Left renal cortex interstitium (tissue), 4 donors: Measurements from ENCODE around the gene RUNDC1. TPM values are rescaled to one million over a fixed set of nuclear protein-coding genes. Genes with fewer than 3 reads are reported as not detected.
A peak's percentile ranks its signal among the peaks of the same experiment; 100 is the strongest.
"Not testable (repeated sequence)": the region's sequence is repeated elsewhere in the genome, so short reads cannot be mapped to it uniquely, and the experiment has no call there.

Source experiments
- DNase-seq, 4 donors: peaks; one replicate each; pipeline ENCODE4 v3.0.0-alpha.2; 2013; ENCODE audit warnings: low read depth in 4 of 4, low spot score in 2 of 4, missing footprints in 1 of 4
- polyA plus RNA-seq, 4 donors: library from polyadenylated mRNA; unstranded; fragments of 120-200 nt; gene quantifications; one replicate each; pipeline ENCODE4 v1.2.1, GENCODE V29; 2013; ENCODE audit not compliant: insufficient read length in 4 of 4

RUNDC1 gene
- polyA plus RNA-seq, 4 donors = 15.3 to 18.6 (median 16.7) TPM

- no peak for DNase-seq
These were observed 9.6 kb downstream of the RUNDC1 start for GRCh38 chr17:42989726-42990652.

- no peak for DNase-seq
These were observed 11.1 kb downstream of the RUNDC1 start for GRCh38 chr17:42991471-42991870.

GRCh38 chr17:42992872-42993271, 12.5 kb downstream of the RUNDC1 start:
- no peak for DNase-seq

GRCh38 chr17:42993913-42994312, 13.5 kb downstream of the RUNDC1 start:
- not testable (repeated sequence) for DNase-seq

GRCh38 chr17:42997390-42997983, 17.1 kb downstream of the RUNDC1 start:
- no peak for DNase-seq

GRCh38 chr17:42997984-42998938, 17.9 kb downstream of the RUNDC1 start, which contains the start of gene RPL27:
TSS of gene RPL27 (plus strand) at chr17:42998419. CDS start at chr17:42998751, 332 bp downstream.
- peak; percentile 99 to 100 (median 100) for DNase-seq

- no peak for DNase-seq
These were observed 18.7 kb downstream of the RUNDC1 start for GRCh38 chr17:42999003-42999525.

GRCh38 chr17:43000894-43001293, 20.5 kb downstream of the RUNDC1 start:
- DNase-seq = not testable (repeated sequence)

- DNase-seq = no peak
These were observed 23.3 kb downstream of the RUNDC1 start for GRCh38 chr17:43003542-43004172.

- DNase-seq = no peak
These were observed 26.5 kb downstream of the RUNDC1 start, which contains the start of gene IFI35 for GRCh38 chr17:43006639-43007551. TSS of gene IFI35 (plus strand) at chr17:43006784. CDS start at chr17:43006948, 164 bp downstream.

- no peak for DNase-seq
These were observed 30.4 kb downstream of the RUNDC1 start for GRCh38 chr17:43010667-43011308.

- no peak for DNase-seq
These were observed 31.5 kb downstream of the RUNDC1 start for GRCh38 chr17:43011728-43012472.

GRCh38 chr17:43013296-43013695, 32.9 kb downstream of the RUNDC1 start:
- no peak for DNase-seq

GRCh38 chr17:43014020-43014648, 33.8 kb downstream of the RUNDC1 start:
- no peak for DNase-seq

- DNase-seq = no peak
These were observed 34.5 kb downstream of the RUNDC1 start for GRCh38 chr17:43014649-43015542.

- no peak for DNase-seq
These were observed 35.2 kb downstream of the RUNDC1 start for GRCh38 chr17:43015579-43015978.
